IPS-NIHi7 (cell line): ENCODE data around the gene OR8J3.
"Not testable (repeated sequence)": the region's sequence is repeated elsewhere in the genome, so short reads cannot be mapped to it uniquely, and the experiment has no call there.

ENCODE experiments used
- DNase-seq: peaks from one replicate; pipeline ENCODE4 v3.0.0; 2012; ENCODE audit warnings: mixed read lengths; ENCODE audit errors: extremely low spot score

OR8J3 gene, protein sequence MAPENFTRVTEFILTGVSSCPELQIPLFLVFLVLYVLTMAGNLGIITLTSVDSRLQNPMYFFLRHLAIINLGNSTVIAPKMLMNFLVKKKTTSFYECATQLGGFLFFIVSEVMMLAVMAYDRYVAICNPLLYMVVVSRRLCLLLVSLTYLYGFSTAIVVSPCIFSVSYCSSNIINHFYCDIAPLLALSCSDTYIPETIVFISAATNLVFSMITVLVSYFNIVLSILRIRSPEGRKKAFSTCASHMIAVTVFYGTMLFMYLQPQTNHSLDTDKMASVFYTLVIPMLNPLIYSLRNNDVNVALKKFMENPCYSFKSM

DNA sequence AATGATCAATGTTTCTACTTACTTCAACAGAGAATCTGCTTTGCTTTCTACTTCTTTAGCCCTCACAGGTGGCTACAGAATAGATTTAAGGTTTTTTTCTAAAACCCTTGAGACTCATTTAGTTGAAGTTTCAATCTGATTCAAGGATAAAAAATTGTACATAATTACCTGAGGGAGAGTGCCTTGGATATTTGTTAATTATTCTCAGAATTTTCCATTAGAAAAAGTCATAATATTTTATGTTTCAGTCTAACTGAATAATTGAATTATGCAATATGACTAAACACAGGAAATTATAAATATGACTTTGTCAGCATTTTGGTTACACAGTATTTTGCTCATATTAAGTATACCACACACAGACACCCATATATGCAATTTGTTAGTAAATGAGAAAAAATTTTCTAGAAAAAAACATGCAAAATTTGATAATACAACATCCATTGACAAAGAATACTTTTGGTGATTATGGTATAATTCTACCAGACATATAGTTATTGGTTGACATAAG, at the start of gene OR8J3:
Gene OR8J3, minus strand, starts transcription at position 51 of the 511 bp plus-strand sequence. CDS start 2,483 bp downstream, outside the sequence.
- no peak for DNase-seq

GRCh38 chr11:56188602-56189001, 48.6 kb upstream of the OR8J3 start:
- DNase-seq, result no peak

- DNase-seq, result no peak
These were observed 43.5 kb upstream of the OR8J3 start for GRCh38 chr11:56183459-56183858.

- DNase-seq, result no peak
These were observed 36.3 kb upstream of the OR8J3 start, which contains the start of gene OR5J2 for GRCh38 chr11:56176318-56176717. Gene OR5J2, plus strand, starts transcription at chr11:56176618. Its CDS starts 0 bp downstream, at chr11:56176618.

DNA sequence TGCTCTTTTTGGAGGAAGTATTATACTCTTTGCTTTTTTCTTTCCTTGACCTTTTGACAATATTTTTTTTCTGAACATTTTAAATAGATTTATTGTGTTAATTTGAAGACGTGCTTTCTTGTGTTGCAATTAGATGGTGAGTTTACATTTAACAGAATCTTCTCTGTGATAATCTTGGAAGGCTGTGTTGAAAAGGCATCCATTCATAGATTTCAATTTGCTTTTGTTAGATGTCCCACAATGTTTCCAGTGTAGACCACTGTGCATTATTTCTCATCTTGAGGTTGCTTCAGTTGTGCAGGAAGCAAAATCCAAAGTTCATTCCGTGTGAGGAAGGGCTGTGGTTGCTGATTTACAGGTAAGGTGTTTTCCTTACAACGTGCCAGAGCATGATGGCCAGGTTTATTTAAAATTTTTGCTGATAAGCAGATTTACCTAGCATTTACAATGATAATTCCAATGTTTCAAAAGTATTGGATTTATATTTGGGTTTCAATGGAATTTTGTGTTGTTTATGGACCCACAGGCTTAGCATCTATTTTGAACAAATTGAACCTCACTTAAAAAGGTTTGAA, 32.3 kb upstream of the OR8J3 start:
- DNase-seq, result no peak

DNA sequence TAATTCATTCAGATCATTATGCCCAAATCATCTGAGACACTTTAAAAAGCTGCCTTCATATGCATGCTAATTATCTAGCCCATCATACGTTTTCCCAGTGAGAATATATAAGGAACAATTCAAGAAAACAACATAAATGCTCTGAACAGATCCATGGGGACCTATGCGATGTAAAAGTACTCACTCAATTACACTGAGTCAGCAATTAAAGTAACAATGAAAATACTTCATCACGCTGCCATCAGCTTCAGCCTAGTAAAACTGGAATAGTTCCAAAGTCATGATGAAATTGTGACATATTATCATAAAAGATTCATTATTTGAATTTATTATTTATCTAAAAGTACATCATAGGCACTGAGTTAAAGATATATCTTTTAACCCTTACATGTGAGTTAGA, 23.8 kb upstream of the OR8J3 start:
- DNase-seq, result no peak

DNA sequence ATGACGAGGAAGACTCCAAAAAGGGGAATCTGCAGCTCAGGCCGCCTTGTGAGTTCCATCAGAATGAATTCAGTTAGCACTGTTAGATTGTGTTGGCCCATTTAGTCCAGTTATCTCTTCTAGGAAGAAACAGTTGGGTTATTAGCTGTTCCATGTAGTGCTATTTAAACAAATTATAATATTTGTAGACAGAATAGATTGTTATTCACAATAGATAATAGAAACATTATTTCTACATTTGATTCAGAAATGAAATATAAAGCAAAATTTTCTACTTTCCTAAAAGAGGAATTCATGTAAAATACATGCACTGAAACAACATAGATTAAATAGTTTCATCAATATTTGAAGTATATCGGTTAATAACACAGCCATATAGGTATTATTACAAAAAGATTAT, 20.2 kb upstream of the OR8J3 start, which contains the start of gene OR8K5:
Gene OR8K5, minus strand, starts transcription at position 101 of the 400 bp plus-strand sequence. Its CDS starts 0 bp downstream, at position 101.
- DNase-seq, result no peak

GRCh38 chr11:56152333-56152732, 12.3 kb upstream of the OR8J3 start:
- no peak for DNase-seq

- no peak for DNase-seq
These were observed 11.4 kb upstream of the OR8J3 start for GRCh38 chr11:56151376-56151775.

DNA sequence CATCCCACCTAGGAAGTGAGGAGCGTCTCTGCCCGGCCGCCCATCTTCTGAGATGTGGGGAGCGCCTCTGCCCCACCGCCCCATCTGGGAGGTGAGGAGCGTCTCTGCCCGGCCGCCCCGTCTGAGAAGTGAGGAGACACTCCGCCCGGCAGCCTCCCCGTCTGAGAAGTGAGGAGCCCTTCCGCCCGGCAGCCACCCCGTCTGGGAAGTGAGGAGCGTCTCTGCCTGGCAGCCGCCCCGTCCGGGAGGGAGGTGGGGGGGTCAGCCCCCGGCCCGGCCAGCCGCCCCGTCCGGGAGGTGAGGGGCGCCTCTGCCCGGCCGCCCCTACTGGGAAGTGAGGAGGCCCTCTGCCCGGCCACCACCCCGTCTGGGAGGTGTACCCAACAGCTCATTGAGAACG, 3.7 kb upstream of the OR8J3 start:
- not testable (repeated sequence) for DNase-seq

- DNase-seq, result no peak
These were observed 17.9 kb downstream of the OR8J3 start, which contains the start of gene OR8H3 for GRCh38 chr11:56122073-56122472. Gene OR8H3, plus strand, starts transcription at chr11:56122373. Its CDS starts 0 bp downstream, at chr11:56122373.

DNA sequence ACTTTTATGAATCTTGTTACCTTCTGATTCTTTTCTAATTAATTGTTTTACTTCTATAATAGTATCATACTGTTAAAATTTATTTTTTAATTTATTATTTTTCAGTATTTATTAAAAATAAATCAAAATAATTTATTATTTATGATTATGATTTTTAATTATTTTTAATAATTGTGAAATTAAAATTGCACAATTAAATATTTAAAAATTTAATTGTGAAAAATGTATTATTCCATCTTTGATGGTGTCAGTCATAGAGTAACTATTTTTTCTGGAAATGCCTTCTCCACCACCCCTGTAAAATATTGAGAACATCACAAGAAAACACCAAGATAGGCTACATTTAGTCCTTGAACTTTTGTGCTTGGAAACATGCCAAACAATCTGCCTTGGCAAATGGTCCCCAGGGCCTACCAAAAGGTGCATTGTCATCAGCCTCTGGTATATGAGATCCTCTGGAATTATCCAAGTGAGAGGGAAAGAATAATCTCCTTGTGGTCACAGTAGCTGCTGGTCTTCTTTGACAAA, 36.7 kb downstream of the OR8J3 start, which contains the start of gene OR8H2:
Gene OR8H2, plus strand, starts transcription at position 478 of the 528 bp plus-strand sequence. CDS start 1,356 bp downstream, outside the sequence.
- DNase-seq, result no peak

GRCh38 chr11:56093008-56093407, 47.0 kb downstream of the OR8J3 start, which contains the start of gene OR8I2:
Gene OR8I2, plus strand, starts transcription at chr11:56093308. Its CDS starts 0 bp downstream, at chr11:56093308.
- no peak for DNase-seq

GRCh38 chr11:56089697-56090096, 50.3 kb downstream of the OR8J3 start:
- DNase-seq, result no peak
